CD14-positive monocyte (primary cell): ENCODE results near the gene EXOC4. TPM values are rescaled to one million over a fixed set of nuclear protein-coding genes. Genes with fewer than 3 reads are reported as not detected.

Source experiments
- DNase-seq, 3 donors: peaks; one replicate each; pipeline ENCODE4 v3.0.0-alpha.2; 2011 to 2022
- H2AFZ ChIP-seq: 2 replicates; pipeline ENCODE4 v1.6.0; 2012; ENCODE audit warnings: mild to moderate bottlenecking, low read depth, low read length, inconsistent platforms; ENCODE audit not compliant: insufficient read depth, poor library complexity, severe bottlenecking
- H3K27ac ChIP-seq, 2 donors: 1 replicate in 1 of 2; 2 replicates in 1 of 2; pipeline ENCODE4 v1.5.1; 2012 to 2013; ENCODE audit warnings: low read length in 2 of 2, control low read depth in 1 of 2, inconsistent platforms in 1 of 2, low read depth in 1 of 2, mild to moderate bottlenecking in 1 of 2
- H3K27me3 ChIP-seq, 2 donors: one replicate each; pipeline versions ENCODE4 v1.6.0 to v1.6.1; 2011 to 2013; ENCODE audit warnings: low read length in 2 of 2; ENCODE audit not compliant: control insufficient read depth in 2 of 2, insufficient read depth in 2 of 2
- H3K36me3 ChIP-seq, 2 donors: replicated peaks in 1 of 2; 1 replicate in 1 of 2; 2 replicates in 1 of 2; pipeline versions ENCODE4 v1.5.1 to v1.6.1; 2012 to 2013; ENCODE audit warnings: low read length in 2 of 2, control low read depth in 1 of 2, inconsistent platforms in 1 of 2, mild to moderate bottlenecking in 1 of 2; ENCODE audit not compliant: insufficient read depth in 2 of 2, control insufficient read depth in 1 of 2
- H3K4me1 ChIP-seq, 2 donors: 1 replicate in 1 of 2; 2 replicates in 1 of 2; pipeline versions ENCODE4 v1.5.1 to v1.6.1; 2012 to 2013; ENCODE audit warnings: low read length in 2 of 2, control low read depth in 1 of 2, inconsistent platforms in 1 of 2, mild to moderate bottlenecking in 1 of 2, moderate library complexity in 1 of 2; ENCODE audit not compliant: insufficient read depth in 2 of 2, control insufficient read depth in 1 of 2
- H3K4me2 ChIP-seq: replicated peaks from 2 replicates; pipeline ENCODE3; 2012; ENCODE audit warnings: low read length, moderate library complexity, mild to moderate bottlenecking; ENCODE audit not compliant: poor library complexity, severe bottlenecking; ENCODE audit errors: extremely low read depth
- H3K4me3 ChIP-seq, 3 experiments: fragments of 200-600 bp in 1 of 3; sonication (generic) in 1 of 3; replicated peaks in 1 of 3; 1 replicate in 2 of 3; 2 replicates in 1 of 3; pipeline ENCODE4 v1.5.1; 2011 to 2013; ENCODE audit warnings: low read length in 3 of 3, mild to moderate bottlenecking in 3 of 3, control low read depth in 2 of 3, low read depth in 2 of 3, inconsistent platforms in 1 of 3, moderate library complexity in 1 of 3
- H3K79me2 ChIP-seq: 2 replicates; pipeline ENCODE4 v1.6.0; 2012; ENCODE audit warnings: mild to moderate bottlenecking, control low read depth, inconsistent platforms, low read length, moderate library complexity; ENCODE audit not compliant: insufficient read depth
- H3K9ac ChIP-seq: 2 replicates; pipeline ENCODE4 v1.6.0; 2017; ENCODE audit warnings: low read length, mild to moderate bottlenecking; ENCODE audit not compliant: insufficient read depth, poor library complexity, severe bottlenecking
- H3K9me3 ChIP-seq, 2 donors: replicated peaks in 1 of 2; 1 replicate in 1 of 2; 2 replicates in 1 of 2; pipeline versions ENCODE4 v1.5.1 to v1.6.1; 2012 to 2013; ENCODE audit warnings: low read length in 2 of 2, control low read depth in 1 of 2; ENCODE audit not compliant: control insufficient read depth in 1 of 2, insufficient read depth in 1 of 2
- H4K20me1 ChIP-seq: 2 replicates; pipeline ENCODE4 v1.6.0; 2012; ENCODE audit warnings: mild to moderate bottlenecking, low read length, control low read depth, moderate library complexity; ENCODE audit not compliant: insufficient read depth
- H3K27ac Mint-ChIP-seq, 7 donors: one replicate each; pipeline ENCODE4 v1.8.0; 2020; ENCODE audit warnings: mild to moderate bottlenecking in 7 of 7, mixed read lengths in 7 of 7, moderate library complexity in 6 of 7, inconsistent platforms in 2 of 7
- H3K27me3 Mint-ChIP-seq, 3 donors: one replicate each; pipeline ENCODE4 v1.8.0; 2021 to 2022; ENCODE audit warnings: low read depth in 3 of 3, mild to moderate bottlenecking in 3 of 3, mixed read lengths in 3 of 3, moderate library complexity in 3 of 3, inconsistent platforms in 1 of 3
- H3K36me3 Mint-ChIP-seq, 2 donors: one replicate each; pipeline ENCODE4 v1.8.0; 2020; ENCODE audit warnings: mixed read lengths in 2 of 2, inconsistent platforms in 1 of 2, mild to moderate bottlenecking in 1 of 2
- H3K4me1 Mint-ChIP-seq: one replicate; pipeline ENCODE4 v1.8.0; 2020; ENCODE audit warnings: mild to moderate bottlenecking, mixed read lengths
- H3K4me3 Mint-ChIP-seq, 2 donors: one replicate each; pipeline ENCODE4 v1.8.0; 2020; ENCODE audit warnings: mild to moderate bottlenecking in 2 of 2, mixed read lengths in 2 of 2, moderate library complexity in 1 of 2
- H3K9me3 Mint-ChIP-seq, 7 donors: one replicate each; pipeline ENCODE4 v1.8.0; 2020 to 2022; ENCODE audit warnings: mixed read lengths in 7 of 7, mild to moderate bottlenecking in 6 of 7, moderate library complexity in 6 of 7, inconsistent platforms in 2 of 7
- WGBS: methylation state at CpG from one replicate; pipeline ENCODE4 v1.1.5; 2013; ENCODE audit warnings: missing lambda C conversion rate; ENCODE audit not compliant: insufficient coverage; 5-methylcytosine and 5-hydroxymethylcytosine counted together
- intact Hi-C, 2 donors: fragments of 100-400 bp; cut with micrococcal nuclease; formaldehyde crosslinking; loops; one replicate each; pipeline versions ENCODE4 v1.15.0 to v1.15.1; 2023
- polyA plus RNA-seq, 3 donors: library from polyadenylated mRNA; depleted of rRNA in 1 of 3; unstranded in 2 of 3; stranded (reverse) in 1 of 3; fragments of 300-500 nt in 2 of 3; fragments of >200 nt in 1 of 3; fragmentation: Illumina TruSeq in 2 of 3; gene quantifications; 1 replicate in 2 of 3; 2 replicates in 1 of 3; pipeline ENCODE4 v1.2.3, GENCODE V29; 2012 to 2021
- TF ChIP-seq, protein P1 (sequence below): fragments of 200-600 bp; IDR thresholded peaks from one replicate; pipeline ENCODE4 v1.8.0; 2022; ENCODE audit warnings: antibody characterized with exemption, mild to moderate bottlenecking

The EXOC4 gene
- polyA plus RNA-seq, 3 donors: 20.6 to 22.3 (median 22.3) TPM

DNA sequence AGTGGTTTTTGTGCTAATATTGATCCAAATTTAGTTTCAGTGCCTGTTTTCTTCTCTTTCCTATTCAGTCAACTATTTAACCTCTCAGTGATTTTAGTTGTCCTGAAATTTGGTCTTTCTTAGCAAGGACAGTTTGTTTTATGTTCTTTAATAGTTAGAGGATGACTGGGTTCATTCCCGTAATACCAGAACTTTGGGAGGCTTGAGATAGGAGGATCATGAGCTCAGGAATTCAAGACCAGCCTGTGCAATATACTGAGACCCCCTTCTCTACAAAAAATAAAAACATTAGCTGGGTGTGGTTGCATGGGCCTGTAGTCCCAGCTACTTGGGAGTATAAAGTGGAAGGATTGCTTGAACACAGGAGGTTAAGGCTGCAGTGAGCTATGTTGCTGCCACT is 148.3 kb downstream of the EXOC4 start:
- H3K27me3 ChIP-seq: no peaks in the 10 kb centered on the region
- peaks cover 19% of the 10 kb centered on the region for H3K4me1 Mint-ChIP-seq
- H3K27me3 Mint-ChIP-seq: no peaks in the 10 kb centered on the region
- peaks cover 6 to 9% of the 10 kb centered on the region in 2 donors for H3K4me1 ChIP-seq
- peak overlapping the region in 1 of 7 donors; percentile 57 for H3K27ac Mint-ChIP-seq
- no peak overlapping the region for H3K27ac ChIP-seq
- no peak overlapping the region for H3K4me3 Mint-ChIP-seq
- no peak overlapping the region for H3K4me2 ChIP-seq
- no CpG with 5 or more reads among the region's 1 CpG for WGBS
- H3K36me3 Mint-ChIP-seq: peaks cover 2 to 6% of the 10 kb centered on the region in 2 donors
- intact Hi-C loops: no loop called here
- H4K20me1 ChIP-seq: no peaks in the 10 kb centered on the region
- no peaks in the 10 kb centered on the region for H3K36me3 ChIP-seq
- TF ChIP-seq, protein P1, sequence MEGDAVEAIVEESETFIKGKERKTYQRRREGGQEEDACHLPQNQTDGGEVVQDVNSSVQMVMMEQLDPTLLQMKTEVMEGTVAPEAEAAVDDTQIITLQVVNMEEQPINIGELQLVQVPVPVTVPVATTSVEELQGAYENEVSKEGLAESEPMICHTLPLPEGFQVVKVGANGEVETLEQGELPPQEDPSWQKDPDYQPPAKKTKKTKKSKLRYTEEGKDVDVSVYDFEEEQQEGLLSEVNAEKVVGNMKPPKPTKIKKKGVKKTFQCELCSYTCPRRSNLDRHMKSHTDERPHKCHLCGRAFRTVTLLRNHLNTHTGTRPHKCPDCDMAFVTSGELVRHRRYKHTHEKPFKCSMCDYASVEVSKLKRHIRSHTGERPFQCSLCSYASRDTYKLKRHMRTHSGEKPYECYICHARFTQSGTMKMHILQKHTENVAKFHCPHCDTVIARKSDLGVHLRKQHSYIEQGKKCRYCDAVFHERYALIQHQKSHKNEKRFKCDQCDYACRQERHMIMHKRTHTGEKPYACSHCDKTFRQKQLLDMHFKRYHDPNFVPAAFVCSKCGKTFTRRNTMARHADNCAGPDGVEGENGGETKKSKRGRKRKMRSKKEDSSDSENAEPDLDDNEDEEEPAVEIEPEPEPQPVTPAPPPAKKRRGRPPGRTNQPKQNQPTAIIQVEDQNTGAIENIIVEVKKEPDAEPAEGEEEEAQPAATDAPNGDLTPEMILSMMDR: no peak
- H3K9me3 Mint-ChIP-seq: peaks cover 0 to 2% (median 0%) of the 10 kb centered on the region in 7 donors
- no peak overlapping the region for H2AFZ ChIP-seq
- no peaks in the 10 kb centered on the region for H3K9me3 ChIP-seq
- no peak overlapping the region for H3K4me3 ChIP-seq
- H3K9ac ChIP-seq: no peak overlapping the region
- DNase-seq: no peak
- H3K79me2 ChIP-seq: no peaks in the 10 kb centered on the region

DNA sequence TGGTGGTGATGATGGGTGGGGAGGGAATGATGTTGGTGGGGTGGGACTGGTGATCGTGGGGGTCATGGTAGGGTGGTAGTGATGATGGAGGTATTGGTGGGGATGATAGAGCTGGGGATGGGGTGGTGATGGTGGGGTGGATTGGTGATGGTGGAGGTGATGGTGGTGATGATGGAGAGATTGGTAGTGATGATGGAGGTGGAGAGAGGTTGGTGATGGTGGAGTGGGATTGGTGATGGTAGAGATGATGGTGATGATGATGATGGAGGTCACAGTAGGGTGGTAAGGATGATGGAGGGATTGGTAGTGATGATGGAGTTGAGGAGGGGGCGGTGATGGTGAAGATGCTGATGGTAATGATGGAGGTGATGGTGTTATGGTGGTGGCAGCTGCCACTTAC is 155.3 kb downstream of the EXOC4 start:
- no peak overlapping the region for H3K27ac ChIP-seq
- H3K4me2 ChIP-seq: no peak overlapping the region
- Mint-ChIP-seq H3K4me3 (no peak overlapping the region), H3K27ac (no peak overlapping the region), H3K36me3 (peaks cover 3 to 6% of the 10 kb centered on the region in 2 donors), H3K9me3 (peaks cover 0 to 2% (median 0%) of the 10 kb centered on the region in 7 donors), H3K27me3 (peaks cover 0 to 2% (median 0%) of the 10 kb centered on the region in 3 donors), H3K4me1 (no peaks in the 10 kb centered on the region)
- H3K9ac ChIP-seq: no peak overlapping the region
- DNase-seq: no peak
- no peaks in the 10 kb centered on the region for H3K79me2 ChIP-seq
- no peaks in the 10 kb centered on the region for H3K4me1 ChIP-seq
- intact Hi-C loops: no loop called here
- no peak overlapping the region for H2AFZ ChIP-seq
- WGBS: 100% methylated on average over 1 of the region's 2 CpGs
- TF ChIP-seq, protein P1: no peak
- no peak overlapping the region for H3K4me3 ChIP-seq
- no peaks in the 10 kb centered on the region for H3K9me3 ChIP-seq
- H3K36me3 ChIP-seq: no peaks in the 10 kb centered on the region
- no peaks in the 10 kb centered on the region for H4K20me1 ChIP-seq
- no peaks in the 10 kb centered on the region for H3K27me3 ChIP-seq
